NCI-H1092 treated with DMSO at 0.1 percent for 48 hours (cell line): Measurements from ENCODE around the gene GDPD2.
A peak's percentile ranks its signal among the peaks of the same experiment; 100 is the strongest.
"Not testable (repeated sequence)": the region's sequence is repeated elsewhere in the genome, so short reads cannot be mapped to it uniquely, and the experiment has no call there.

Source experiments
- DNase-seq: peaks from one replicate; lab custom pipeline; 2025; lab: John Stamatoyannopoulos, UW

GDPD2 gene, protein sequence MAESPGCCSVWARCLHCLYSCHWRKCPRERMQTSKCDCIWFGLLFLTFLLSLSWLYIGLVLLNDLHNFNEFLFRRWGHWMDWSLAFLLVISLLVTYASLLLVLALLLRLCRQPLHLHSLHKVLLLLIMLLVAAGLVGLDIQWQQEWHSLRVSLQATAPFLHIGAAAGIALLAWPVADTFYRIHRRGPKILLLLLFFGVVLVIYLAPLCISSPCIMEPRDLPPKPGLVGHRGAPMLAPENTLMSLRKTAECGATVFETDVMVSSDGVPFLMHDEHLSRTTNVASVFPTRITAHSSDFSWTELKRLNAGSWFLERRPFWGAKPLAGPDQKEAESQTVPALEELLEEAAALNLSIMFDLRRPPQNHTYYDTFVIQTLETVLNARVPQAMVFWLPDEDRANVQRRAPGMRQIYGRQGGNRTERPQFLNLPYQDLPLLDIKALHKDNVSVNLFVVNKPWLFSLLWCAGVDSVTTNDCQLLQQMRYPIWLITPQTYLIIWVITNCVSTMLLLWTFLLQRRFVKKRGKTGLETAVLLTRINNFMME

GRCh38 chrX:70422851-70423341, at the start of gene GDPD2:
GDPD2 (plus strand) TSS chrX:70423314; CDS start chrX:70424985, 1,671 bp downstream.
- DNase-seq = peak; percentile 26

- DNase-seq = no peak
Measured at GRCh38 chrX:70386235-70386634, 36.9 kb upstream of the GDPD2 start.

DNA sequence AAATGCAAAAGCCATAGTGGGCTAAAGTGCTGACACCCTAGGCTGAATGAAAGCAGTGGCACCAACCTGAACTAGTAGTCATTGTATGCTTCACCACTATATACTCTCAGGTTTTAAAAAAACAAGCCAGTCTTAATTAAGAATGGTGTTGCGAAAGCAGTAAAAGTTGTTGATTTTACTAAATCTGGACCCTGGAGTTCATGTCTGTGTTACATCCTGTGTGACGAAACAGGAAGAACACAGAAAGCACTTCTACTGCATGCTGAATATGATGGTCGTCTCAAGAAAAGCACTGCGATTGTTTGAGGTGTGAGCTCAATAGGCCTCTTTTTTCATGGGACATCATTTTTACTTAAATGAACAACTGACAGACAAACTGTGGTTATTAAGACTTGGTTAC, 24.2 kb upstream of the GDPD2 start:
- DNase-seq = no peak

GRCh38 chrX:70400181-70400580, 22.9 kb upstream of the GDPD2 start:
- not testable (repeated sequence) for DNase-seq

- no peak for DNase-seq
Measured at GRCh38 chrX:70402721-70403120, 20.4 kb upstream of the GDPD2 start.

- DNase-seq = no peak
Measured at GRCh38 chrX:70405003-70405402, 18.1 kb upstream of the GDPD2 start.

GRCh38 chrX:70410921-70411320, 12.2 kb upstream of the GDPD2 start:
- DNase-seq = no peak

- no peak for DNase-seq
Measured at GRCh38 chrX:70411475-70411874, 11.6 kb upstream of the GDPD2 start.

- peak; percentile 19 for DNase-seq
Measured at GRCh38 chrX:70421618-70422017, 1.5 kb upstream of the GDPD2 start.

DNA sequence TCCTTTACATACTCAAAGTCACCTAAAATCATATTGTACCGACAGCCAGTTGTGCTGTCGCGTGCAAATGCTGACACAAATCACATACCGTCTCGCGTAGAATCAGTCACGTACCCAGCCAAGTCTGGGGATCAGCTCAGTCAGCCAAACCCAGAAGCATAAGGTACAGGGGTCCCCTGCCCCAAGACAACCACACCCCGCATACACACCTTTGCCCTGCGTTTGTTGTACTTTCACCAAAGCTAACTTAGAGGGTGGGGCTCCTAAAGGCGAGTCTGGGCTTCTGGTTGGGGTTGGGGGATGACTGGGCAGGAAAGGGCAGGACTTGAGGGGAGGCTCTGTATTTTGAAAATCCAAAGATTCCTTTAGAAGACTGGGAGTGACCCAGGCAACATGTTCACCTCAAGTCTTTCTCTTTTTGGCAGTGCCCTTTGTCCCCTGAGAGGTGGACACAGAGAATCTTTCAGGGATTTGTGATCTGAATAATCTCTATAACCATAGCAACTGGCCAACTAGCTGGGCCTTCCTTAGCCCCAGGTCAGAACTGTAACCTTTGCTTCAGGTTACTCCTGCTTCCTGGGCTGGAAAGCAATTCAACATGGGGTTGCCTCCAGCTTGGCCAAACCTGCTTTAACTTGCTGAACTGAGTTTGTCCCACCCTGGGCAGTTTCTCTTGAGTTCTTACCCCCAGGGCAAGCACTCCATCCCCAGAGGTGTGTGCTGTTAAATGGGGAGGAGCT, 992 bp downstream of the GDPD2 start:
- DNase-seq = no peak

DNA sequence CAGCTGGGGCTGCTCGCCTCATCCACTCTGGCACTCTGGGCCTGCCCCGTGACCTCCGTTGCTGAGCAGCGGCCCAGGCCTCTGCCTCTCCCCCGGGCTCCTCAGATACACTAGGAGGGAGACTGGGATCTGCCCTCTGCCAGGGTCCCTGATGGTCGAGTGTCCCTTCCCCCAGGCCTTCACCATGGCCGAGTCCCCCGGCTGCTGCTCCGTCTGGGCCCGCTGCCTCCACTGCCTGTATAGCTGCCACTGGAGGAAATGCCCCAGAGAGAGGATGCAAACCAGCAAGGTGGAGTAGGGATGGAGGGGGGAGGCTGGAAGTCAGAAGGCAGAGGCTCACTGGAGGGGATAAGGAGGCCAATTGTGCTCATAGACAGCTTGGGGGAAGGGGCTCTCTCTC, 1.7 kb downstream of the GDPD2 start:
- DNase-seq = no peak

GRCh38 chrX:70426286-70427278, 3.5 kb downstream of the GDPD2 start:
- no peak for DNase-seq

DNA sequence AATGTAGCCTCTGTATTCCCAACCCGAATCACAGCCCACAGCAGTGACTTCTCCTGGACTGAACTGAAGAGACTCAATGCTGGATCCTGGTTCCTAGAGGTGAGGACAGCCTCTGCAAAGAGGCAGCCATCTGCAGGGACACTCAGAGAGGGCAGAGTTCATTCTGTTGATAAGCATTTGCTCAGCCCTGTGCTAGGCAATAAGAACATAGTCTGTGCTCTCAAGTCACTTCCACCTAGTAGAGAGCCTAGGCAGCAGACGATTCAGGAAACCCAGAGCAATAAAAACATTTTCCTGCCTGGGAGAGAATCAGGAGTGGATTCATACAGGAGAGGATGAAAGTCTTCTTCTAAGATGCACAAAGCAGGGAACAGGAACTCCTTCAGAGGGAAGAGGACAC, 4.3 kb downstream of the GDPD2 start:
- DNase-seq = no peak

GRCh38 chrX:70429759-70430158, 6.6 kb downstream of the GDPD2 start:
- DNase-seq = no peak

DNA sequence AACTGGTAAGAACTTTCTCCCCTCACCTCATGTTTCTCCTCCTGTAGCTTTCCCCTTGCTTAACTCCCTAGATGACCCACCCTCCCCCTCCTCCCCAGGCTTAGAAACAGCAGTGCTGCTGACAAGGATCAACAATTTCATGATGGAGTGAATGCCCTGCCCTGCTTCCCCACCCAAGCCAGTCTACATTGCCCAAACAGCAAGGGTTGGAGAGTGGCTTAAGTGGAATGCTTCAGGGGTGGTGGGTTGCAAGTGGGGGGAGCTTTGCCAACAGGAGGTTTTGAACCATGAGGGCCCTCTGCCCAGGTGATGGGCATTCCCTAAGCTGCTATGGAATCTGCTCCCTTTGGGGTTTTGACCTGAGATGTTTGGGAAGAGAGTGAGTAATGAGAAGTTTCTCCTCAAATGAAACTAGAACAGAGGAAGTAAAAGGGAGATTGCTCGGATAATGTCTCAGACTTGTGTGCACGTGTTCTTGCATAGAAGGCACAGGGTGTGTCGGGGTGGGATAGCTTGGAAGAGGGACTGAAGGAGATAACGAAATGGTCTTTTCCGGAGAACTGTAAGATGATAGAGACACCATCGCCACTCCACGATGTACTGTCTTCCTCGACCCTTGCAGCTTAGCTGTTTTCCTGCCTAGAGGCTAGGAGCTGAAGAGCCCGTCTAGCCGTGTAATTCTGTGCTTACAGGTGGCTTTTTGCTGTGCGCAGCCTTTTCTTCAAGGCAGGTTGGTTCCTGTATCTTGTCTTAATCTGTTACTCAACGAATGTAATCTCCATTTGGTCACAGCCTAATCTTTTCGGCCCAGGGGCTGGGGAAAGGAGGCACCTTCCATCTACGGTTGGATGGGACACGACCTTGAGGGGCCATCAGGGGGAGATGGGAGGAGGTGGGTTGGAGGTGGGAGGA, 10.1 kb downstream of the GDPD2 start:
- DNase-seq = no peak

GRCh38 chrX:70433848-70434351, 10.8 kb downstream of the GDPD2 start:
- peak; percentile 48 for DNase-seq

DNA sequence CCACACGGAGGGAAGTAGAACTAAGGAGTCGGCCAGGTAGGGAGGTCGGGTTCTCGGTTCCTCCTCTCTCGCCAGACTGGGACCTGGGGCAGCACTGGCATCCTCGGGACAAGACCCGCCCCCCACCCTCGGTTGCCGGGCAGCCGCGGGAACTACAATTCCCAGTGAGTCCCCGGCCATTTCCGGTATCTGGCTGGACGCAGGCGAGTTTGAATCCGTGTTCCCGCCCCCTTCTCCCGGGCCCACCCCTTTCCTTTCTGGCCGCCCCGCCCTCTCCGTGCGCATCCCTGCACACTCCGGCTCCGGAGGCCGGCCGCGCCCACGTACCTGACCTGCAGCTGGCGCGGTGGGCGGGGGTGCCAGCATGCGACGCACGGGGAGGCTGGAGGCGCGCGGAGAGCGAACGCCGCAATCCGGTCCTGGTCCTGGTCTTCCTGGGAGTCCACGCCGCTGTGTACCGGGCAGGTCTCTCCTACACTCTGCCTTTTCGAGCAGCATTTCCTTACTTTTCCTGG, 11.3 kb downstream of the GDPD2 start:
- peak; percentile 79 for DNase-seq

GRCh38 chrX:70434914-70435586, 11.9 kb downstream of the GDPD2 start:
- DNase-seq = no peak

DNA sequence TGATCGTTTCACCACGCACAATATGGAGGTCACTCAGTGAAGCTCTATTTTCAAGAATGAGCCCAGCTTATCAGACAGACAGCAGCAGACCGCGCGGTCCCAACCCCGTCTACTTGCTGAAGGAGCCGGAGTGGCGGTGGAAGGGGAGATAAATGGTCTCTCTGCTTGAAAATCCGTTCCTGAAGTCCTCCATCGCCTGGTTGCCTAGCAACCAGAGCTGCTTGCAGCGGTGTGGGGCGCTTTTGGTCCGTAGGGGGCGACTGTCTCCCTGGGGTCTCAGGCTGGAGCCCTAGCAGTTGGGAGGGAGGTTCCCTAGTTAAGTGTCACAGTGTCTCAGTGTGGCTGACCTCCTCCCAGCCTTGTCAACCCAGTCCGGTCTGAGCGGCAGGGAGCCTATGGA, 13.2 kb downstream of the GDPD2 start:
- no peak for DNase-seq

DNA sequence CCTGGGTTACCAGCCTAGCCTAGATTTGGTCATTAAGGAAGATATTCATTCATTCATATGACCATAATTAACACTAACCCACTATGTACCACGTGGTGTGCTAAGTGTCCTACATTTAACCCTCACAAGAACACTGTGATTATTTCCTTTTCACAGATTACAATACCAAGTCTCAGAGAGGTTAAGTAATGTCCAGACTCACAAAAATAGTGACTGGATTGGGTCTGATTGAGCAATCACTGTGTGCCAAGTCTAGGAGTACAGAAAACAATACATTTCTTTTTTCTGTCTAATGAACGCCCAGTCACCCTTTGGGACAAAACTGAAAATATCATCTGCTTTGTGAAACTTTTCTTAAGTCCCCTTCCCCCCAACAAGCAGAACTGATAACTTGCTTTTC, 13.9 kb downstream of the GDPD2 start:
- no peak for DNase-seq
